DND-41 (cell line): ENCODE measurements around the gene CYB5R3.
A peak's percentile ranks its signal among the peaks of the same experiment; 100 is the strongest.

ENCODE experiments used
- ATAC-seq: fragments of 200-7000 bp; cut with Tn5 transposase; 3 replicates; pipeline ENCODE4 v1.9.1; 2021; ENCODE audit warnings: low read depth; ENCODE audit not compliant: insufficient read depth
- DNase-seq: peaks from one replicate; pipeline ENCODE4 v3.0.0-alpha.2; 2020
- H2AFZ ChIP-seq: 2 replicates; pipeline ENCODE4 v1.6.0; 2012; ENCODE audit warnings: low read depth, low read length
- H3K27ac ChIP-seq: 2 replicates; pipeline ENCODE4 v1.5.1; 2012; ENCODE audit warnings: low read length, inconsistent platforms
- H3K27me3 ChIP-seq: fragments of 200-600 bp; sonication (generic); 2 replicates; pipeline ENCODE4 v1.6.0; 2012; ENCODE audit warnings: low read length, mild to moderate bottlenecking, inconsistent platforms; ENCODE audit not compliant: insufficient read depth, poor library complexity
- H3K36me3 ChIP-seq: 2 replicates; pipeline ENCODE4 v1.5.1; 2012; ENCODE audit warnings: low read length, inconsistent platforms; ENCODE audit not compliant: insufficient read depth
- H3K4me1 ChIP-seq: 2 replicates; pipeline ENCODE4 v1.5.1; 2012; ENCODE audit warnings: mild to moderate bottlenecking, low read length; ENCODE audit not compliant: insufficient read depth
- H3K4me2 ChIP-seq: 2 replicates; pipeline ENCODE4 v1.6.0; 2012; ENCODE audit warnings: mild to moderate bottlenecking, moderate library complexity, low read length, inconsistent platforms; ENCODE audit not compliant: insufficient read depth
- H3K4me3 ChIP-seq, 2 experiments: fragments of 200-600 bp in 1 of 2; shearing (Covaris generic) in 1 of 2; 2 replicates each; pipeline ENCODE4 v1.5.1; 2012 to 2016; ENCODE audit warnings: inconsistent platforms in 2 of 2, low read length in 2 of 2, mild to moderate bottlenecking in 2 of 2, low read depth in 1 of 2, moderate library complexity in 1 of 2
- H3K79me2 ChIP-seq: 2 replicates; pipeline ENCODE4 v1.6.0; 2012; ENCODE audit warnings: low read length, inconsistent platforms; ENCODE audit not compliant: insufficient read depth
- H3K9ac ChIP-seq: 2 replicates; pipeline ENCODE4 v1.6.0; 2012; ENCODE audit warnings: low read depth, mild to moderate bottlenecking, inconsistent platforms, low read length, moderate library complexity
- H3K9me3 ChIP-seq: 2 replicates; pipeline ENCODE4 v1.5.1; 2012; ENCODE audit warnings: low read length, moderate library complexity, mild to moderate bottlenecking, inconsistent platforms; ENCODE audit not compliant: insufficient read depth, severe bottlenecking
- H4K20me1 ChIP-seq: 2 replicates; pipeline ENCODE4 v1.6.0; 2012; ENCODE audit warnings: low read length; ENCODE audit not compliant: insufficient read depth
- EZH2 ChIP-seq: IDR thresholded peaks from 3 replicates; pipeline ENCODE4 v1.6.1; 2012; ENCODE audit warnings: borderline replicate concordance, low read depth, mild to moderate bottlenecking, moderate library complexity, low read length, inconsistent platforms; ENCODE audit not compliant: severe bottlenecking
- TF ChIP-seq, protein P1 (sequence below): IDR thresholded peaks from 2 replicates; pipeline ENCODE4 v1.5.1; 2012; ENCODE audit warnings: borderline replicate concordance, low read length, moderate library complexity, mild to moderate bottlenecking; ENCODE audit not compliant: poor library complexity, severe bottlenecking; ENCODE audit errors: extremely low read depth

Gene CYB5R3

DNA sequence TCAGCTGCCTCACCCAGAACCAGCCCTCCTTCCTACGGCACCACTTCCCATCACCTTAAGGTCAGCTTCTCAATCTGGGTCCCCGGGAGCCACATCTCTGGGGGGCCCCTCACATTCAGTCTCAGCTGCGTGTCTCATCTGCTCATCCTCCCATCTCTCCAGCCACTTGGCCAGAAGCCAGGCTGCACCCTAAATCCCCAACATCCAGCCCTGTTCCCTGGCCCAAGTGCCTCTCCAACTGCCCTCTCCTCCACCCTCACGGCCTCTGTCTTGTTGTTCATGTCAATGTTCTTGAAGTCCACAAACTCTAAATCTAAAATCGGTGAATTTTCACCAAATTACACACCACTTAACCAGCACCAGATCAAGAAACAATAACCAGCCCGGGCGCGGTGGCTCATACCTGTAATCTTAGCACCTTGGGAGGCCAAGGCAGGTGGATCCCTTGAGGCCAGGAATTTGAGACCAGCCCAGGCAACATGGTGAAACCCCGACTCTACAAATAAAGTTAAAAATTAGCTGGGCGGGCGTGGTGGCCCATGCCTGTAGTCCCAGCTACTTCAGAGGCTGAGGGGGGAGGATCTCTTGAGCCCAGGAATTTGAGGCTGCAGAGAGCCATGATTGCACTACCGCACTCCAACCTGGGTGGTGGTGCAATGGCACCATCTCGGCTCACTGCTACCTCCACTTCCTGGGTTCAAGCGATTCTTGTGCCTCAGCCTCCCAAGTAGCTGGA lies 37.7 kb upstream of the CYB5R3 start:
- no peak overlapping the region for H3K9ac ChIP-seq
- ATAC-seq (no peak), DNase-seq (no peak)
- no peaks in the 10 kb centered on the region for H4K20me1 ChIP-seq
- no peaks in the 10 kb centered on the region for H3K36me3 ChIP-seq
- H3K27ac ChIP-seq, result no peak overlapping the region
- TF ChIP-seq, protein P1, sequence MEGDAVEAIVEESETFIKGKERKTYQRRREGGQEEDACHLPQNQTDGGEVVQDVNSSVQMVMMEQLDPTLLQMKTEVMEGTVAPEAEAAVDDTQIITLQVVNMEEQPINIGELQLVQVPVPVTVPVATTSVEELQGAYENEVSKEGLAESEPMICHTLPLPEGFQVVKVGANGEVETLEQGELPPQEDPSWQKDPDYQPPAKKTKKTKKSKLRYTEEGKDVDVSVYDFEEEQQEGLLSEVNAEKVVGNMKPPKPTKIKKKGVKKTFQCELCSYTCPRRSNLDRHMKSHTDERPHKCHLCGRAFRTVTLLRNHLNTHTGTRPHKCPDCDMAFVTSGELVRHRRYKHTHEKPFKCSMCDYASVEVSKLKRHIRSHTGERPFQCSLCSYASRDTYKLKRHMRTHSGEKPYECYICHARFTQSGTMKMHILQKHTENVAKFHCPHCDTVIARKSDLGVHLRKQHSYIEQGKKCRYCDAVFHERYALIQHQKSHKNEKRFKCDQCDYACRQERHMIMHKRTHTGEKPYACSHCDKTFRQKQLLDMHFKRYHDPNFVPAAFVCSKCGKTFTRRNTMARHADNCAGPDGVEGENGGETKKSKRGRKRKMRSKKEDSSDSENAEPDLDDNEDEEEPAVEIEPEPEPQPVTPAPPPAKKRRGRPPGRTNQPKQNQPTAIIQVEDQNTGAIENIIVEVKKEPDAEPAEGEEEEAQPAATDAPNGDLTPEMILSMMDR, result no peak
- TF ChIP-seq EZH2, result no peak
- H3K4me1 ChIP-seq, result no peaks in the 10 kb centered on the region
- peaks cover 5% of the 10 kb centered on the region for H3K27me3 ChIP-seq
- H3K4me3 ChIP-seq, result no peak overlapping the region
- no peaks in the 10 kb centered on the region for H3K9me3 ChIP-seq
- no peaks in the 10 kb centered on the region for H3K79me2 ChIP-seq
- no peak overlapping the region for H2AFZ ChIP-seq
- H3K4me2 ChIP-seq, result no peak overlapping the region

DNA sequence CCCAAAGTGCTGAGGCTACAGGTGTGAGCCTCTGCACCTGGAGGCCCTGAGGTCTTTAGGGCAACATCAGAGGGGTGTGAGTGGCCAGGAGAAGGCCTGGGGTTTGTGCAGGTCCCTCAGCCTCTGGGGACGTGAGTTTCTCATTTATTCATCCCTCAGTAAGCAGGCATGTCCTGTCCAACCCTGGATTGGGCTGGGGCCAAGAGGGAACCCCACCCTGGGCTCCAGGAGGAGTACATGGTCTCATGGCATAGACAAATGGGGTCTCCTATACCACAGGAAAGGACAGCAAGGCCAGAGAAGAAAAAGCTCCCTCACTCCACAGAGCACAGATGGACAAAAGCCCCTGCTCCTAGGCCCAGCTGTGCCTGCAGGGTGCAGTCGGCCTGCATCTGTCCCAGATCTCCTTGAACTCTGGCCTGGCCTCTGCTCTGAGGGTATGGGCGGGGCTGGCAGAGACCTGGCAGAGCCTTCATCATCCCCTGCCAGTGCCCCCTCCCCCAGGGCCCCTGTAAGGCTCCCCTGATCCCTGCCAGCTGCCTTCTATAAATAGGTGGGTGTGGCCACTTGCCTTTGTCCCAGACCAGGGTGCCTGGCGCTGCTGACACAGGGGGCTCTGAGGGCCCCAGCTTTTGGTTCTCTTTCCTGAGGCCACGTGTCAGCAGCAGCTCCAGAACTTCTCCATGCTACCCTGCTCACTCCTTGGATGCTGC lies 36.9 kb upstream of the CYB5R3 start:
- Histone ChIP-seq H3K4me3 (no peak overlapping the region), H2AFZ (no peak overlapping the region), H3K36me3 (no peaks in the 10 kb centered on the region), H3K9me3 (no peaks in the 10 kb centered on the region), H3K27ac (no peak overlapping the region), H3K4me1 (no peaks in the 10 kb centered on the region), H3K4me2 (no peak overlapping the region), H3K27me3 (peaks cover 5% of the 10 kb centered on the region), H4K20me1 (no peaks in the 10 kb centered on the region), H3K9ac (no peak overlapping the region), H3K79me2 (no peaks in the 10 kb centered on the region)
- TF ChIP-seq EZH2, result no peak
- TF ChIP-seq, protein P1, result no peak
- peak; percentile 27; the same call in 1 of the 3 replicates for ATAC-seq
- DNase-seq, result peak; percentile 10

DNA sequence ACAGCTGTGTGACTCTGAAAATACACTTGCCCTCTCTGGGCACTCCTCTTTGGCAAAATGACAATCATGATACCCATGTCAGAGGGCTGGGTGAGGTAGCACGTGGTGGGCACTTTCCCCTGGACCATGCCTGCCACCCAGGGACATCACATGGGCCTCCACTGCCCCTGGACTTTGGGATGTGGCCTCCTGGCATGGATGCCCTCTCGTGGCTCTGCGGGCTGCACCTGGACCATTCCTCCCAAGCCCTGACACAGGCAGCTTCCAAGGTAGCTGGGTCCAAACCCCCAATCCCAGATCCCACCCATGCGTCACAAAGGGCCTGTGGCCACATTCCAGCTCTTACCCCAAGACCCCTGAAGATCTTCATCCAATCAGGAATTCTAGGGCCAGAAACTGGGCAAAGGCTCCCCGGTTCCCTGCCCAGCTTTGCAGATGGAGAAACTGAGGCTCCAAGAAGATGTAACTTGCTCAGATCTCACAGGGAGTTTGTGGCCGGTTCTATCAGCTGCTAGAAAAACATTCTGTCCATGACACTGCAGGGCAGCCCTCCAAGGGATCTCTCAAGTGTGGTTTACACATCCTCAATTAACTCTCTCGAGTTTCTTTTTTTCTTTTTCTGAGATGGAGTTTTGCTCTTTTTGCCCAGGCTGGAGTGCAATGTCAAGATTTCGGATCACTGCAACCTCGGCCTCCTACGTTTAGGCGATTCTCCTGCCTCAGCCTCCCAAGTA lies 35.4 kb upstream of the CYB5R3 start:
- H3K79me2 ChIP-seq, result no peaks in the 10 kb centered on the region
- TF ChIP-seq, protein P1, result no peak
- no peak for TF ChIP-seq EZH2
- H4K20me1 ChIP-seq, result no peaks in the 10 kb centered on the region
- H2AFZ ChIP-seq, result no peak overlapping the region
- H3K4me1 ChIP-seq, result no peaks in the 10 kb centered on the region
- H3K4me2 ChIP-seq, result no peak overlapping the region
- ATAC-seq (no peak), DNase-seq (no peak)
- H3K9ac ChIP-seq, result no peak overlapping the region
- H3K36me3 ChIP-seq, result no peaks in the 10 kb centered on the region
- H3K27ac ChIP-seq, result no peak overlapping the region
- peaks cover 5% of the 10 kb centered on the region for H3K27me3 ChIP-seq
- H3K4me3 ChIP-seq, result no peak overlapping the region
- no peaks in the 10 kb centered on the region for H3K9me3 ChIP-seq
